Measurements from ENCODE around the gene ATP2A1.

ATP2A1 gene

DNA sequence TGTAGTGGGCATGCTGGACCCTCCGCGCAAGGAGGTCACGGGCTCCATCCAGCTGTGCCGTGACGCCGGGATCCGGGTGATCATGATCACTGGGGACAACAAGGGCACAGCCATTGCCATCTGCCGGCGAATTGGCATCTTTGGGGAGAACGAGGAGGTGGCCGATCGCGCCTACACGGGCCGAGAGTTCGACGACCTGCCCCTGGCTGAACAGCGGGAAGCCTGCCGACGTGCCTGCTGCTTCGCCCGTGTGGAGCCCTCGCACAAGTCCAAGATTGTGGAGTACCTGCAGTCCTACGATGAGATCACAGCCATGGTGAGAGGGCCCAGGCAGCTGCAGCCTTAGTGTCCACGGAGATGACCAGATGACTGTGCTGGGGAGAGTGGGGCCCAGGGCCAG, 22.3 kb downstream of the ATP2A1 start:
- H3K9ac ChIP-seq (ENCODE audit: low read depth, low read length), result no peak overlapping the region; the same call in 1 of the 2 replicates
- 95% methylated on average over 25 of the region's 25 CpGs for WGBS

DNA sequence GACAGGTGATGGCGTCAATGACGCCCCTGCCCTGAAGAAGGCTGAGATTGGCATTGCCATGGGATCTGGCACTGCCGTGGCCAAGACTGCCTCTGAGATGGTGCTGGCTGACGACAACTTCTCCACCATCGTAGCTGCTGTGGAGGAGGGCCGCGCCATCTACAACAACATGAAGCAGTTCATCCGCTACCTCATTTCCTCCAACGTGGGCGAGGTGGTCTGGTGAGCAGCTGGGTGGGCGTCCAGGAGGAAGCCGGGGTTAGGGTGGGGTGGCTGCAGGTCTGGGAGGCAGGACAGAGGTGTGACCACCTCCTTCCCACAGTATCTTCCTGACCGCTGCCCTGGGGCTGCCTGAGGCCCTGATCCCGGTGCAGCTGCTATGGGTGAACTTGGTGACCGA, 23.6 kb downstream of the ATP2A1 start:
- Histone ChIP-seq H3K9me3 (ENCODE audit: insufficient read depth, low read depth, low read length) (no peaks in the 10 kb centered on the region), H3K4me3 (ENCODE audit: low read length) (no peak overlapping the region), H3K27ac (ENCODE audit: low read depth, low read length) (no peak overlapping the region), H3K36me3 (ENCODE audit: insufficient read depth, low read length) (0 out of 2 replicates have a peak, but pooled peaks cover 3% of the 10 kb centered on the region), H3K4me1 (ENCODE audit: insufficient read depth, low read length) (no peaks in the 10 kb centered on the region), H3K27me3 (ENCODE audit: insufficient read depth, low read length) (no peaks in the 10 kb centered on the region), H3K9ac (ENCODE audit: low read depth, low read length) (no peak overlapping the region)
- WGBS, result 95% methylated on average over 13 of the region's 15 CpGs

More for the DNA sequence above, 22.3 kb downstream of the ATP2A1 start:
- 0 out of 2 replicates have a peak, but pooled peaks cover 3% of the 10 kb centered on the region for H3K36me3 ChIP-seq (ENCODE audit: insufficient read depth, low read length)
- H3K27me3 ChIP-seq (ENCODE audit: insufficient read depth, low read length), result no peaks in the 10 kb centered on the region
- no peak overlapping the region for H3K27ac ChIP-seq (ENCODE audit: low read depth, low read length)
- H3K4me3 ChIP-seq (ENCODE audit: low read length), result no peak overlapping the region
- no peaks in the 10 kb centered on the region for H3K4me1 ChIP-seq (ENCODE audit: insufficient read depth, low read length)
- H3K9me3 ChIP-seq (ENCODE audit: insufficient read depth, low read depth, low read length), result no peaks in the 10 kb centered on the region

GRCh38 chr16:28902909-28903308, 24.6 kb downstream of the ATP2A1 start:
- Histone ChIP-seq H3K9ac (ENCODE audit: low read depth, low read length) (no peak overlapping the region), H3K27me3 (ENCODE audit: insufficient read depth, low read length) (no peaks in the 10 kb centered on the region), H3K4me1 (ENCODE audit: insufficient read depth, low read length) (no peaks in the 10 kb centered on the region), H3K27ac (ENCODE audit: low read depth, low read length) (no peak overlapping the region), H3K4me3 (ENCODE audit: low read length) (no peak overlapping the region), H3K36me3 (ENCODE audit: insufficient read depth, low read length) (0 out of 2 replicates have a peak, but pooled peaks cover 3% of the 10 kb centered on the region), H3K9me3 (ENCODE audit: insufficient read depth, low read depth, low read length) (no peaks in the 10 kb centered on the region)
- 90% methylated on average over 11 of the region's 11 CpGs for WGBS

GRCh38 chr16:28903344-28904042, 25.2 kb downstream of the ATP2A1 start:
- Histone ChIP-seq H3K27ac (ENCODE audit: low read depth, low read length) (no peak overlapping the region), H3K4me3 (ENCODE audit: low read length) (no peak overlapping the region), H3K9me3 (ENCODE audit: insufficient read depth, low read depth, low read length) (no peaks in the 10 kb centered on the region), H3K36me3 (ENCODE audit: insufficient read depth, low read length) (peaks cover 8% of the 10 kb centered on the region), H3K27me3 (ENCODE audit: insufficient read depth, low read length) (no peaks in the 10 kb centered on the region), H3K4me1 (ENCODE audit: insufficient read depth, low read length) (no peaks in the 10 kb centered on the region), H3K9ac (ENCODE audit: low read depth, low read length) (no peak overlapping the region)
- 91% methylated on average over 29 of the region's 29 CpGs for WGBS

- H3K9ac ChIP-seq (ENCODE audit: low read depth, low read length), result no peak overlapping the region
- 92% methylated on average over 14 of the region's 14 CpGs for WGBS
- H3K27me3 ChIP-seq (ENCODE audit: insufficient read depth, low read length), result no peaks in the 10 kb centered on the region
- H3K9me3 ChIP-seq (ENCODE audit: insufficient read depth, low read depth, low read length), result no peaks in the 10 kb centered on the region
- no peaks in the 10 kb centered on the region for H3K4me1 ChIP-seq (ENCODE audit: insufficient read depth, low read length)
- H3K27ac ChIP-seq (ENCODE audit: low read depth, low read length), result no peak overlapping the region
- peaks cover 10% of the 10 kb centered on the region for H3K36me3 ChIP-seq (ENCODE audit: insufficient read depth, low read length)
- H3K4me3 ChIP-seq (ENCODE audit: low read length), result no peak overlapping the region
Measured at GRCh38 chr16:28904363-28904762, 26.1 kb downstream of the ATP2A1 start.

DNA sequence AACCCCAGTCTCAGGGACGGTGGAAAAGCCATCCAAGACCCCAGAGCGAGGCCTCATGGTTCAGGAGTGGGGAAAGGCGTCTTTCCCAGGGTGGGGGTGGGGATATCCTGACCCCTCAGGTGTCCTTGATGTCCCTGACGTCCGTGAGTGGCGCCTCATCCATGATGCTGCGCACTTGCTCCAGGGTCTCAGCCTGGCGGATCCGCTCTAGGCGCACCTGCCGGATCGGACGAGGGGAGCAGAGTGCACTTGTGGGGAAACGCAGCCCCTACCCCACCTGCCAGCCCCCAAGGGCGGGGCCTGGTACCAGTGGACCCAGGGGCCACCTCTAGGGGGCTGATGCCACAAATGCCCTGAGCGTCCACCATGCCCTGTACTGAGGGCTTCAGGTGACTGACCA, 26.5 kb downstream of the ATP2A1 start:
- Histone ChIP-seq H3K4me3 (ENCODE audit: low read length) (no peak overlapping the region), H3K4me1 (ENCODE audit: insufficient read depth, low read length) (no peaks in the 10 kb centered on the region), H3K9me3 (ENCODE audit: insufficient read depth, low read depth, low read length) (no peaks in the 10 kb centered on the region), H3K36me3 (ENCODE audit: insufficient read depth, low read length) (peaks cover 10% of the 10 kb centered on the region), H3K27me3 (ENCODE audit: insufficient read depth, low read length) (no peaks in the 10 kb centered on the region), H3K9ac (ENCODE audit: low read depth, low read length) (no peak overlapping the region), H3K27ac (ENCODE audit: low read depth, low read length) (no peak overlapping the region)
- WGBS, result 94% methylated on average over 16 of the region's 16 CpGs

GRCh38 chr16:28905229-28905754, 27.0 kb downstream of the ATP2A1 start:
- H3K4me1 ChIP-seq (ENCODE audit: insufficient read depth, low read length), result no peaks in the 10 kb centered on the region
- H3K4me3 ChIP-seq (ENCODE audit: low read length), result no peak overlapping the region
- H3K27ac ChIP-seq (ENCODE audit: low read depth, low read length), result no peak overlapping the region
- H3K27me3 ChIP-seq (ENCODE audit: insufficient read depth, low read length), result no peaks in the 10 kb centered on the region
- 87% methylated on average over 7 of the region's 9 CpGs for WGBS
- peaks cover 10% of the 10 kb centered on the region for H3K36me3 ChIP-seq (ENCODE audit: insufficient read depth, low read length)
- no peak overlapping the region for H3K9ac ChIP-seq (ENCODE audit: low read depth, low read length)
- H3K9me3 ChIP-seq (ENCODE audit: insufficient read depth, low read depth, low read length), result no peaks in the 10 kb centered on the region

DNA sequence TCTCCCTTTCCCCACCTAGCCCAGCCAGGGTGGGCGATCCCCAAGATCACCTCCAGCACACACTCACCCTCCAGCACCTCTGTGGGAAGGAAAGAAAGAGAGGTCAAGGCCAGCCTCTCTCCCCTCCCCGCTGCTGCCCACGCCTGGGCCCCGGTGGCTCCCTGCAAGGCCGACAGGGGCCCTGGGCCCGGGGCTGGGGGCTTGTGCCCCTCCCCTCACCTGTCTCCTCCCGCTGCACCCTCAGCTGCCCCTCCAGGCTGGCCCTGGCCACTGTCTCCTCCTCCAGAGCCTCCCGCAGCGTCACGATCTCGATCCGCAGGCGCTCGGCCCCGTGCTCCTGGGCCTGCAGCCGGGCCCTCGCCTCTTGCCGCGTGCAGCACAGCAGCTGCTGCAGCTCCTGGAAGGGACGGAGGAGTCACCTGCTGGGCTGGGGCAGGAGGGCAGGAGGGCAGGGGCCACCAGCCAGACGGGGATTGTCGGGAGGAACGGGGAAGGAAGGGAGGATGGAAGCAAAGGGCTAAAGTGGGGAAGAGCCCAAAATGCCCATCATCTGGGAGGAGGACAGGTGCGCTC, 27.6 kb downstream of the ATP2A1 start:
- 86% methylated on average over 24 of the region's 24 CpGs for WGBS
- Histone ChIP-seq H3K9me3 (ENCODE audit: insufficient read depth, low read depth, low read length) (no peaks in the 10 kb centered on the region), H3K27me3 (ENCODE audit: insufficient read depth, low read length) (no peaks in the 10 kb centered on the region), H3K4me3 (ENCODE audit: low read length) (no peak overlapping the region), H3K4me1 (ENCODE audit: insufficient read depth, low read length) (no peaks in the 10 kb centered on the region), H3K9ac (ENCODE audit: low read depth, low read length) (no peak overlapping the region), H3K36me3 (ENCODE audit: insufficient read depth, low read length) (peaks cover 16% of the 10 kb centered on the region), H3K27ac (ENCODE audit: low read depth, low read length) (no peak overlapping the region)

DNA sequence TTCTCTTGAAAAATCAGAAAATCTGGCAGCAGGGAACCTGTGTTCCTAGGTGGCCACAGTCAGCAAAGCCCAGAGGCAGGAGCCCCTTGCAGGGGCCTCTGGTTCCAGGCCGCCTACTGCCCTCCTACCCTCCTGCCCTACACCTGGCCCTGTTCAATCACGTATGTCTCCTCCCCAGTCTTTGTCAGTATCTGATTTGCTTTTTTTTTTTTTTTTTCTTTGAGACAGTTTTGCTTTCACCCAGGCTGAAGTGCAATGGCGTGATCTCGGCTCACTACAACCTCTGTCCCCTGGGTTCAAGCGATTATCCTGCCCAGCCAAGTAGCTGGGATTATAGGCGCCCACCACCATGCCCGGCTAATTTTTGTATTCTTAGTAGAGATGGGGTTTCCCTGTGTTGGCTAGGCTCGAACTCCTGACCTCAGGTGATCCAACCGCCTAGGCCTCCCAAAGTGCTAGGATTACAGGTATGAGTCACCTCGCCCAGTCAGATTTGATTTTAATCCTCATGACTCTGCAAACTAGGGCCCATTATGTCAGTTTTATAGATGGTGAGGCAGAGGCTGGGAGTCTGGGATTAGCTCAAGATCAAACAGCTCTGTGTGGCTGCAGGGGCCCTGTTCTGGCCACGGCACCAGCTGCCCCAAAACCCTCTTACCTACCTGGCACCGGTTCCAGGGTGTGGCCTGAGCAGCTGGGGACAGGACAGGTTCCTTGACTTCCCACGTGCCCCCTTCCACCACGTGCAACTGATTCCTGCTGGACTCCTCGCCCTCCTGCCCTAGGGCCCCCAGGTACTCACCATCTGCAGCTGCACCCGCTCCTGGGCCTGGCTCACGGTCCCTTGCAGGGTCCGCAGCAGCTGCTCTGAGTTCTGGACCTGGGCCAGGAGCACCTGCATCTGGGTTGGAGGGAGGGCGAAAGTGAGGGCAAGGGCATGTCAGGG, 32.1 kb downstream of the ATP2A1 start:
- no peaks in the 10 kb centered on the region for H3K9me3 ChIP-seq (ENCODE audit: insufficient read depth, low read depth, low read length)
- no peak overlapping the region for H3K9ac ChIP-seq (ENCODE audit: low read depth, low read length)
- H3K4me1 ChIP-seq (ENCODE audit: insufficient read depth, low read length), result no peaks in the 10 kb centered on the region
- no peak overlapping the region for H3K4me3 ChIP-seq (ENCODE audit: low read length)
- 96% methylated on average over 19 of the region's 19 CpGs for WGBS
- no peaks in the 10 kb centered on the region for H3K27me3 ChIP-seq (ENCODE audit: insufficient read depth, low read length)
- H3K27ac ChIP-seq (ENCODE audit: low read depth, low read length), result no peak overlapping the region
- H3K36me3 ChIP-seq (ENCODE audit: insufficient read depth, low read length), result peaks cover 25% of the 10 kb centered on the region

DNA sequence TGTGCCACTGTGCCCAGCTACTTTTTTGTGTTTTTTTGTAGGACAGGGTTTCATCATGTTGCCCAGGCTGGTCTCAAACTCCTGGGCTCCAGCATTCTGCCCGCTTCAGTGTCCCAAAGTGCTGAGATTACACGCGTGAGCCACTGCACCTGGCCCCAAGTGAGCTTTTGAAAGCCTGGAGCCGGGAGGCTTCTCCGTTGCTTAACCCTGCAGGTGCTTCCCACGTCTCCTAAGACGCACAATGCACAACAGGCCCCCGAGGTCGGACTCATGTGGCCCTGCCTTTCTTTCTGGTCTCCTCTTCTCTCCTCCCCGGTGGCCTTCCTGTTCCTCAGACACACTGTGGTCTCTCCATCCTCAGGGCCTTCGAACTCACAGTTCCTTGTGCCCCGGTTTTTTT, 34.3 kb downstream of the ATP2A1 start:
- 94% methylated on average over 12 of the region's 12 CpGs for WGBS
- H3K9ac ChIP-seq (ENCODE audit: low read depth, low read length), result no peak overlapping the region
- peaks cover 36% of the 10 kb centered on the region for H3K36me3 ChIP-seq (ENCODE audit: insufficient read depth, low read length)

More for the DNA sequence above, 34.3 kb downstream of the ATP2A1 start:
- no peaks in the 10 kb centered on the region for H3K27me3 ChIP-seq (ENCODE audit: insufficient read depth, low read length)
- H3K27ac ChIP-seq (ENCODE audit: low read depth, low read length), result no peak overlapping the region
- H3K9me3 ChIP-seq (ENCODE audit: insufficient read depth, low read depth, low read length), result no peaks in the 10 kb centered on the region
- no peak overlapping the region for H3K4me3 ChIP-seq (ENCODE audit: low read length)
- no peaks in the 10 kb centered on the region for H3K4me1 ChIP-seq (ENCODE audit: insufficient read depth, low read length)
